ENCODE results near the gene MYBPC2. TPM values are rescaled to one million over a fixed set of nuclear protein-coding genes. Genes with fewer than 3 reads are reported as not detected.

Gene MYBPC2
- total RNA-seq, 1 donor = not detected

DNA sequence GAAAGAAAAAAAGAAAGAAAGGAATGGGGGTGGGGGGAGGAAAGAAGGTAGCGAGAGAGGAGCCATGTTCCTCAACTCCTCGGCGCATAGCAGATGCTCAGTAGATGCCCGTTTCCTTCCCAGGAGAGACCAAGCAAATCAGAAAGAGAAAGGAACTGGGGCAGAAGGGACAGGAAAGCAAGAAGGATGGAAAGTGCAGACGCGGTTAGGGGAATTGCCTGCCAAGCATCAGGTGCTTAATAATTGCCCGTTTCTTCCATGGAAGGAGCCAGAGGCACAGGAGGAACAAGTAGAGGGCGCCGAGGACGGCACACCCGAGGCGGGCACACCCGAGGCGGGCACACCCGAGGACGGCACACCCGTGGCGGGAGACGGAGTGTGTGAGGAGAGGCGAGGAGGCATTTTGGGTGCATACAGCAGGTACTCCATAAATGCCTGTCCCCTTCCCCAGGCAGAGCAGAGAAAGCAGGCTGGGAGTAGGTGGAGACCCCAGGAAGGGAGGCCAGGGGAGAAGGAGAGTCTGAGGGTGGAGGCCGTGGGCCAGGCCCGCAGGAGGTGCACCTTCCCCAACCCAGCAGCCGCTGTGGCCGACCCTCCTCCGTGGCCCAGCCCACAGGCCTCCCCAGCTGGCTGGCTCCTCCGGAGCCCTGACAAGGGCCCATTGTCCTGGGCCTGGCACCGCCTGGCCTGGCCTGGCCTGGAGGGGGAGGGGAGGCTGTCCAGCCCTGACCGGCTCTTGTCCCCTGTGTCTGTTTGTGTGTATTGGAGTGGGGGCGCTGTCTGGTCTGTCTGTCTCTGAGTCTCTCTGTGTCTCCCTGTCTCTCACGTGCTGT is 63.7 kb downstream of the MYBPC2 start:
- DNase-seq (ENCODE audit: low read depth) = no peak
- TF ChIP-seq, protein P1, sequence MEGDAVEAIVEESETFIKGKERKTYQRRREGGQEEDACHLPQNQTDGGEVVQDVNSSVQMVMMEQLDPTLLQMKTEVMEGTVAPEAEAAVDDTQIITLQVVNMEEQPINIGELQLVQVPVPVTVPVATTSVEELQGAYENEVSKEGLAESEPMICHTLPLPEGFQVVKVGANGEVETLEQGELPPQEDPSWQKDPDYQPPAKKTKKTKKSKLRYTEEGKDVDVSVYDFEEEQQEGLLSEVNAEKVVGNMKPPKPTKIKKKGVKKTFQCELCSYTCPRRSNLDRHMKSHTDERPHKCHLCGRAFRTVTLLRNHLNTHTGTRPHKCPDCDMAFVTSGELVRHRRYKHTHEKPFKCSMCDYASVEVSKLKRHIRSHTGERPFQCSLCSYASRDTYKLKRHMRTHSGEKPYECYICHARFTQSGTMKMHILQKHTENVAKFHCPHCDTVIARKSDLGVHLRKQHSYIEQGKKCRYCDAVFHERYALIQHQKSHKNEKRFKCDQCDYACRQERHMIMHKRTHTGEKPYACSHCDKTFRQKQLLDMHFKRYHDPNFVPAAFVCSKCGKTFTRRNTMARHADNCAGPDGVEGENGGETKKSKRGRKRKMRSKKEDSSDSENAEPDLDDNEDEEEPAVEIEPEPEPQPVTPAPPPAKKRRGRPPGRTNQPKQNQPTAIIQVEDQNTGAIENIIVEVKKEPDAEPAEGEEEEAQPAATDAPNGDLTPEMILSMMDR (IDR thresholded peaks at IDR 0.05; ENCODE audit: insufficient read depth, low read length) = no peak
- no peak overlapping the region for H3K4me3 ChIP-seq (ENCODE audit: low read depth, low read length)

DNA sequence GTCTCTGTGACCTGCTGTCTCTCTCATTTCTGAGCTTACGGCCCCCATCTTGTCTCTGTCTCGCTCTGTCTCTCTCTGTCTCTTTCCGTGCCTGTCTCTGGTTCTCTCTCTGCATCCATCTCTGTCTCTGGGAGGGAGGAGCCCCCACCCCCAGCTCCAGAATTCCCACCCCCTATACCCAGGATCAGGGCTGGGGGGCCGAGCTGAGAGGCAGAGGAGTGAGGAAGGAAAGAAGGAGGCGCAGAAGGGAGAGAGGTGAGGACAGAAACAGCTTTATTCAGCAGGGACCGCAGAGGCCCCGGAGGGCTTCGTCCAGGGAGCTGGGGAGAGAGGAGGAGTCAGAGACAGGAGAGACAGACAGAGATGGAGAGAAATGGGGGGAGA is 64.3 kb downstream of the MYBPC2 start:
- DNase-seq (ENCODE audit: low read depth) = no peak
- TF ChIP-seq, protein P1 (IDR thresholded peaks at IDR 0.05; ENCODE audit: insufficient read depth, low read length) = no peak
- H3K4me3 ChIP-seq (ENCODE audit: low read depth, low read length) = no peak overlapping the region

DNA sequence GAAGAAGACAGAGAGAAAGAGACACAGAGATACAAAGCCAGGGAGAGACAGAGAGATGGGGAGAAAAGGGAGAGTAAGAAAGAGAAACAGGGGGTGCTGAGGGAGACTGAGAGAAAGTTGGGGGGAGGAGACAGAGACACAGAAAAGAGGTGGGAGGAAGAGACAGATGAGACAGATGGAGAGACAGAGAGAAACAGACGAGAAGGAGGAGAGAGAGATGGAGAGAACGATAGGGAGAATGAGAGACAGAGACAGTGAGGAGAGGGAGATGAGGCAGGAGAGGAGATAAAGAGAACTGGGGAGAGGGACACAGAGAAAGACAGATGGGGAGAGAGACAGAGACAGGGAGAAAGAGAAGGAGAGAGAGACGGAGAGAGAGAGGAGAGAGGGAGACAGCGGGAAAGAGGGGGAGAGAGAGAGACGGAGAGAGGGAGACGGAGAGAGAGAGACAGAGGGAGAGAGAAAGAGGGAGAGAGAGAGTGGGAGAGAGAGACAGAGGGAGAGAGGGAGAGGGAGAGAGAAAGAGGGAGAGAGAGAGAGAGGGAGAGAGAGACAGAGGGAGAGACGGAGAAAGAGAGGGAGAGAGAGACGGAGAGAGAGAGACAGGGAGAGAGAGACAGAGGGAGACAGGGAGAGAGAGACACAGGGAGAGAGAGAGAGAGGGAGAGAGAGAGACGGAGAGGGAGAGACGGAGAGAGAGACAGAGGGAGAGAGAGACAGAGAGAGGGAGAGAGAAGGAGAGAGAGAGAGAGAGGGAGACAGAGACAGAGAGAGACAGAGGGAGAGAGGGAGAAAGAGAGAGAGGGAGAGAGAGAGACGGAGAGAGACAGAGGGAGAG is 65.7 kb downstream of the MYBPC2 start:
- DNase-seq (ENCODE audit: low read depth) = no peak
- TF ChIP-seq, protein P1 (IDR thresholded peaks at IDR 0.05; ENCODE audit: insufficient read depth, low read length) = no peak
- no peak overlapping the region for H3K4me3 ChIP-seq (ENCODE audit: low read depth, low read length)

DNA sequence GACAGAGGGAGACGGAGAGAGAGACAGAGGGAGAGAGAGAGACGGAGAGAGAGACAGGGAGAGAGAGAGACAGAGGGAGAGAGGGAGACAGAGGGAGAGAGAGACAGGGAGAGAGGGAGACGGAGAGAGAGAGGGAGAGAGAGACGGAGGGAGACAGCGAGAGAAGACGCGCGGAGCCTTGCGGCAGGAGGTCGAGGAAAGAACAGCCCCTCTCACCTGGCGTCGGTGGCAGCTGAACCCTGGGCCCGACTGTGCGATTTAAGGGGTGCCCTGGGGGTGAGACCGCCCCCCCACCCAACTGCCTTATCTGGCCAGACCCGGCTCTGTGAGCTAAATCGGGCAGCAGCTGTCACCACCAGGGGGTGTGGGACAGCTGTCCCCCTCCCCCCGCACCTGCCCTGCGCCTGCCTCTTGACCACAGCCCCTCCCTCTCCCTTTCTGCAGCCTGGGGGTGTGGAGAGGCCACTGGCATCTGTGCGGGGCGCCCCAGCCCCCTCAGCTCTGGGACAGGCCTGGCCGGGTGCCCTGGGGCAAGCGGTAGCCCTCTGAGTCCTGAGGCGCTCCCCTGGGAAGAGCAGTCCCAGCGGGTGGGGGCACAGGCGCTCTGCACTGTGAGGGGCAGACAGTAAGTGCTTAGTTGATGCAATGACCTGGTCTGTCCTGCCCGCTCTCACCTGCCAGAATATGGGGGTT is 67.5 kb downstream of the MYBPC2 start:
- no peak overlapping the region for H3K4me3 ChIP-seq (ENCODE audit: low read depth, low read length)
- no peak for DNase-seq (ENCODE audit: low read depth)
- TF ChIP-seq, protein P1 (IDR thresholded peaks at IDR 0.05; ENCODE audit: insufficient read depth, low read length) = no peak

DNA sequence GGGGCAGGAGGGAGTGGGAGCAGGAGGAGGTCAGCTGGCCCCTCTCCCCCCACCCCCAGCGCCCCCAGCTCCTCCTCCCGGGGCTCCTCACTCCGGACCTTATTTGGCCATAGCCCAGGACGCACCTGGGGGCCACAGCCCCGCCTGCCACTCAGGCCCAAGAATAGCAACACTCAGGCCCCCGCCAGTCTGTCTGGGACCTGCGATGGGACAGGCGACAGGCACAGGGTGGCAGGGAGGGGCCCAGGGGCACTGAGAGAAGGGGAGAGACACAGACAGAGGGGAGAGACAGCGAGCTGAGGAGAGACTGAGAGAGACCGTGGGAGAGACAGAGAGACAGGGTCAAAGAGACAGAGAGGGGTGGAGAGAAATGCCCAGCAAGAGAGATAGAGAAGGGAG is 68.1 kb downstream of the MYBPC2 start:
- TF ChIP-seq, protein P1 (IDR thresholded peaks at IDR 0.05; ENCODE audit: insufficient read depth, low read length) = no peak
- no peak overlapping the region for H3K4me3 ChIP-seq (ENCODE audit: low read depth, low read length)
- DNase-seq (ENCODE audit: low read depth) = no peak

DNA sequence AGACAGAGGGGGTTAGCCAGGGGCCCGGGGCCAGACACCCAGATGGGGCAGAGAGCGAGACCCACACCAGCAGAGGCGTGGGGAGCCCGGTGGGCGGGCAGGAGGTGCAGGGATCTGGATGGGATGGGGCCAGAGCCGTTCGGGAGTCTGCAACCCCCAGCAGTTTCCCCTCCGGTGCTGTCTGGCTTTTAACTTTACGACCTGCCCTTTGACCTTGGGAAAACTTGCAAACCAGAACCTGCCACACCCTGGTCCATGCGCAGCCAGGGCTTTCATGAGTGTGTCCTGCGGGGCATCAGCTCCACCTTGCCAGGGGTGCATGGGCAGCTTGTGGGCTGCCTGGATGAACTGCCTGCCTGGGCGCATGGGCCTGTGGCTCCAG is 68.5 kb downstream of the MYBPC2 start:
- TF ChIP-seq, protein P1 (IDR thresholded peaks at IDR 0.05; ENCODE audit: insufficient read depth, low read length) = no peak
- no peak for DNase-seq (ENCODE audit: low read depth)
- H3K4me3 ChIP-seq (ENCODE audit: low read depth, low read length) = no peak overlapping the region
